ENCODE measurements around the gene ZNF329. TPM values are rescaled to one million over a fixed set of nuclear protein-coding genes. Genes with fewer than 3 reads are reported as not detected.

The ZNF329 gene
- total and polyA plus RNA-seq, 9 of the 15 experiments (the other 6 are each of a cell fraction or from before 2014, with no cell fraction given): 0.21 to 3.6 (median 2.2) TPM

DNA sequence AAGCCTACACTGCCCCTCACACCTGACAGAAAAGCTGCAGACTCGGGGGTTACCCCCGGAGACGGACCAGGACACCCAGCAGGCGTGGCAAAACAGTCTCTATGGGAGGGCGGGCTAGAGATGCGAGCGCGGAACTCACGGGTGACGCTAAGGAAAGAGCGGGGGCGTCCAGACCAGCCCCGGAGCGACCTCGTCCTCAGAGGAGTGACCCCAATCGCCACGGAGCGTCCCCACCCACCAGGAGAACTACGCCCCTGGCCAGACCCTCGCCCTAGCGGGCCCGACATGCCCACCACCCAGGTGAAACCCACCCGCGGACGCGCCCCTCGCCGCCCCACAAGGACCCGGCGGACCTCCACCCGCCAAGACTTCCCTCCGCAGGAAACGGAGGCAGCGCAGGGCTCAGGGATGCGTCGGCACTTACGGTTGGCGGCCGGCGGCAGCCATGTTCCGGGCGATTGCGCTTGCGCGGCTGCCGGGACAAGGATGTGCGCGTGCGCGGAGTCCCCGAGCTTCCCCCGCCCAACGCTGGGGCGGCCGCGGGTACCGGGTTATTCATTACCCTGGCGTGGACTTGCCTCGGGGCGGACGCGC is at the start of gene ZNF329 (continued):
- TF ChIP-seq, protein P1, sequence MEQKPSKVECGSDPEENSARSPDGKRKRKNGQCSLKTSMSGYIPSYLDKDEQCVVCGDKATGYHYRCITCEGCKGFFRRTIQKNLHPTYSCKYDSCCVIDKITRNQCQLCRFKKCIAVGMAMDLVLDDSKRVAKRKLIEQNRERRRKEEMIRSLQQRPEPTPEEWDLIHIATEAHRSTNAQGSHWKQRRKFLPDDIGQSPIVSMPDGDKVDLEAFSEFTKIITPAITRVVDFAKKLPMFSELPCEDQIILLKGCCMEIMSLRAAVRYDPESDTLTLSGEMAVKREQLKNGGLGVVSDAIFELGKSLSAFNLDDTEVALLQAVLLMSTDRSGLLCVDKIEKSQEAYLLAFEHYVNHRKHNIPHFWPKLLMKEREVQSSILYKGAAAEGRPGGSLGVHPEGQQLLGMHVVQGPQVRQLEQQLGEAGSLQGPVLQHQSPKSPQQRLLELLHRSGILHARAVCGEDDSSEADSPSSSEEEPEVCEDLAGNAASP (IDR thresholded peaks at IDR 0.05): no peak
- TF ChIP-seq PPARD (CRISPR knock-in tag; IDR thresholded peaks at IDR 0.05) (no peak), THAP12 (CRISPR knock-in tag; IDR thresholded peaks at IDR 0.05) (peak; percentile 49; the same call in 1 of the 2 replicates), HEY1 (CRISPR knock-in tag; IDR thresholded peaks at IDR 0.05; ENCODE audit: borderline replicate concordance) (no peak), KLF16 (IDR thresholded peaks at IDR 0.05) (no peak), POLR2G (IDR thresholded peaks at IDR 0.05; ENCODE audit: low read depth, low read length) (peak; percentile 87), ETS2 (tag; IDR thresholded peaks at IDR 0.05; ENCODE audit: borderline replicate concordance, poor library complexity, severe bottlenecking) (no peak), L3MBTL2 (IDR thresholded peaks at IDR 0.05) (peak; percentile 42; the same call in 1 of the 2 replicates), IRF2 (CRISPR knock-in tag; IDR thresholded peaks at IDR 0.05) (no peak), ARNT (IDR thresholded peaks at IDR 0.05) (no peak), EGR1 (conservative IDR thresholded peaks at IDR 0.05) (peak; percentile 71), MXD1 (CRISPR knock-in tag; IDR thresholded peaks at IDR 0.05; ENCODE audit: borderline replicate concordance, poor library complexity, severe bottlenecking) (no peak), ZNF764 (CRISPR knock-in tag; IDR thresholded peaks at IDR 0.05; ENCODE audit: low read depth) (no peak), ZFPM2 (CRISPR knock-in tag; IDR thresholded peaks at IDR 0.05) (no peak), POLR2A (conservative IDR thresholded peaks at IDR 0.05) (peak; percentile 74)
- TF ChIP-seq, protein P2, sequence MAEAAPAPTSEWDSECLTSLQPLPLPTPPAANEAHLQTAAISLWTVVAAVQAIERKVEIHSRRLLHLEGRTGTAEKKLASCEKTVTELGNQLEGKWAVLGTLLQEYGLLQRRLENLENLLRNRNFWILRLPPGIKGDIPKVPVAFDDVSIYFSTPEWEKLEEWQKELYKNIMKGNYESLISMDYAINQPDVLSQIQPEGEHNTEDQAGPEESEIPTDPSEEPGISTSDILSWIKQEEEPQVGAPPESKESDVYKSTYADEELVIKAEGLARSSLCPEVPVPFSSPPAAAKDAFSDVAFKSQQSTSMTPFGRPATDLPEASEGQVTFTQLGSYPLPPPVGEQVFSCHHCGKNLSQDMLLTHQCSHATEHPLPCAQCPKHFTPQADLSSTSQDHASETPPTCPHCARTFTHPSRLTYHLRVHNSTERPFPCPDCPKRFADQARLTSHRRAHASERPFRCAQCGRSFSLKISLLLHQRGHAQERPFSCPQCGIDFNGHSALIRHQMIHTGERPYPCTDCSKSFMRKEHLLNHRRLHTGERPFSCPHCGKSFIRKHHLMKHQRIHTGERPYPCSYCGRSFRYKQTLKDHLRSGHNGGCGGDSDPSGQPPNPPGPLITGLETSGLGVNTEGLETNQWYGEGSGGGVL (CRISPR knock-in tag; IDR thresholded peaks at IDR 0.05): no peak
- TF ChIP-seq, protein P3, sequence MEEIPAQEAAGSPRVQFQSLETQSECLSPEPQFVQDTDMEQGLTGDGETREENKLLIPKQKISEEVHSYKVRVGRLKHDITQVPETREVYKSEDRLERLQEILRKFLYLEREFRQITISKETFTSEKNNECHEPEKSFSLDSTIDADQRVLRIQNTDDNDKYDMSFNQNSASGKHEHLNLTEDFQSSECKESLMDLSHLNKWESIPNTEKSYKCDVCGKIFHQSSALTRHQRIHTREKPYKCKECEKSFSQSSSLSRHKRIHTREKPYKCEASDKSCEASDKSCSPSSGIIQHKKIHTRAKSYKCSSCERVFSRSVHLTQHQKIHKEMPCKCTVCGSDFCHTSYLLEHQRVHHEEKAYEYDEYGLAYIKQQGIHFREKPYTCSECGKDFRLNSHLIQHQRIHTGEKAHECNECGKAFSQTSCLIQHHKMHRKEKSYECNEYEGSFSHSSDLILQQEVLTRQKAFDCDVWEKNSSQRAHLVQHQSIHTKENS (CRISPR knock-in tag; IDR thresholded peaks at IDR 0.05): no peak

Data from K562 (cell line).